ENCODE measurements around the gene PRIM1. TPM values are rescaled to one million over a fixed set of nuclear protein-coding genes. Genes with fewer than 3 reads are reported as not detected.
"Not testable (repeated sequence)": the region's sequence is repeated elsewhere in the genome, so short reads cannot be mapped to it uniquely, and the experiment has no call there.

The PRIM1 gene
- total RNA-seq, 1 experiment from 2014 or later, result 25.5 TPM

DNA sequence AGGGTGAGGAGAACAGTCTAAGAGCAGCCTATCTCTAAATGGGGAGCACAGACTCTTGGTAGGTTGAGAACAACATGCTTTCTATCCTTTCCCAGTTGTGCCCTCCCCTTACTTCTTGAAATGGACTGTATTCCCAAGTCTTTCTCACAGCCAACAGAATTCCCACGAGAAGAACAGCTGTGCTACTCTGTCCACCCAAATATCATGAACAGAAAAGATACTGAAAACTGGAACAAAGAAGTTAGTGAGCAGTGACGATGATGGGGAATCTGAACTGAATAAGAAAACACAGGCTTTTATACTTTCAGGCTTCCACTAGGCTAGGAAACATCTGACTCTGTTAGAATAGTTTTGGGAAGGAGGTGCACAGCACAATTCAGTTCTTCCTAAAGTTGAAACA, 30.4 kb downstream of the PRIM1 start:
- in situ Hi-C loops (cut with HindIII; ENCODE audit: low sequenced_read_pairs), result no loop called here
- no peak for DNase-seq (ENCODE audit: low spot score)

DNA sequence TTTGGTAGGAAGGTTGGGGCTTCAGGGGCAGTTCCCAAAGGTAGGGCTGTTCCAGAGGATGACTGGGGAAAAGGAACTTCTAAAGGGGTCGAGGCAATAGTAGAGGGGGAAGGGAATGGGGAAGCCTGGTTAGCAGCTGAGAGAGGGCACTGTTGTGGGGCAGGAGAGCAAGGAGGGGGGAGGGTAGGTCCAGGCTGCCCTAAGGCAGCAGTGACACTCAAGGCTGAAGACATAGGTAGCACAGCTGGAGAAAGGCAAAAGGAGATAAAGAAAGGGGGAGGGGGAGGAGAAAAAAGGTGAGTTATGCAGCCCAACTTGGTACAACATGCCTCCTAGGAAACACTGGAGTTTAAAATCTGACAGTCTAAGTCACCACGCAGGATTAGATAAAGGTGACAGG, 30.9 kb downstream of the PRIM1 start:
- DNase-seq (ENCODE audit: low spot score), result no peak
- in situ Hi-C loops (cut with HindIII; ENCODE audit: low sequenced_read_pairs), result no loop called here

DNA sequence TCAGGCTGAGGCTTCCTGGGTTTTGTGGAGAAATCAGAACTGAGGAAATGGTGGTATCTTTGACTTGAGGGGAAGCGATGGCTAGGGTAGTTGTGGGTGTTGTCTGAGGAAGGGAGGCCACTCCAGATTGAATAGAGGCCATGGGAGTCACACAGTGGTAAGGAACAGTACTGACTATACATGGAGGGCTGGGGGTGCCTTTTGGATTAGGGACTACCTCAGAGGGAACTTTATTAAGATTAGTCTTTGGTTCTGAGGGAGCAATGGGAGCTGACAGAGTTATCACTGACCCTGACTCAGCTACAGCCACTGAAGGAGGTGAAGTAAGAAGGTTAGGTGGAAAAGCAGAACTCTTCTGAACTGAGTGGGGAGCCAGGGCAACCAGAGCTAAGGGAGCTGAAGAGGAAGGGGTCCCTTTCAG, 31.4 kb downstream of the PRIM1 start:
- no peak for DNase-seq (ENCODE audit: low spot score)
- in situ Hi-C loops (cut with HindIII; ENCODE audit: low sequenced_read_pairs), result no loop called here

DNA sequence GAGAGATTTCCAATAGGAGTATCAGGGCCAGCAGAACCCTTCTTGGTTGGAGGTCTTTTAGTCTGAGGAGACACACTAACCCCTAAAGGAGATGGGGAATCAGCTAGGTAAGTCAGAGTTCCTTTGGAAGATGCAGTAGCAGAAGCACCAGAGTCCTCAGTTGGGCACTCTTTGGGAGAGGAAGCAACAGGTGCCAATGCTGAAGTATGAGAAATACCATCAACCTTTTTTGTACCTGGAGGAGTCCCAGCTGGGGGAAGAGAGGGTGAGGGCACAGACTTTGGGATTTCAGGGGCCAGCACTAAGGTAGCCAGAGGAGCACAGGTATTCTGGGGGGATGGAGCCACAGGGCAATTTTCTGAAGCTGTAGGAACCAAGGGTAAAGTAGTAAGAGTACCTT, 33.1 kb downstream of the PRIM1 start:
- DNase-seq (ENCODE audit: low spot score), result no peak
- in situ Hi-C loops (cut with HindIII; ENCODE audit: low sequenced_read_pairs), result no loop called here

DNA sequence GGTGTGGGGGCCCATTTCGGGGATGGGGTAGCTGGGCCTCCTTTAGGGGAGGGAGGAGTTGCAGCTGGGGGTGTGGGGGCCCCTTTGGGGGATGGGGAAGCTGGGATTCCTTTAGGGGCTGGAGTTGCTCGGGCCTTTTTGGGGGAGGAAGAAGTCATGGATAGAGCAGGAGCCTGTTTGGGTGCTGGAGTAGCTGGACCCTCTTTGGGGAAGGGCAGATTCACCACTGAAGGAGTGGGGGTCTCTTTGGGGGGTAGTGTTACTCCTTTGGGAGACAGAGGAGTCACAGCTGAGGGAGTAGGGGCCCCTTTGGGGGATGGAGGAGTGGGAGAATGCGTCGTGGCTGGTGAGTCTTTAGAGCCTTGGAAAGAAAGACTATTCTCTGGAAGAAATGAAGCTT, 33.5 kb downstream of the PRIM1 start:
- in situ Hi-C loops (cut with HindIII; ENCODE audit: low sequenced_read_pairs), result no loop called here
- DNase-seq (ENCODE audit: low spot score), result no peak

DNA sequence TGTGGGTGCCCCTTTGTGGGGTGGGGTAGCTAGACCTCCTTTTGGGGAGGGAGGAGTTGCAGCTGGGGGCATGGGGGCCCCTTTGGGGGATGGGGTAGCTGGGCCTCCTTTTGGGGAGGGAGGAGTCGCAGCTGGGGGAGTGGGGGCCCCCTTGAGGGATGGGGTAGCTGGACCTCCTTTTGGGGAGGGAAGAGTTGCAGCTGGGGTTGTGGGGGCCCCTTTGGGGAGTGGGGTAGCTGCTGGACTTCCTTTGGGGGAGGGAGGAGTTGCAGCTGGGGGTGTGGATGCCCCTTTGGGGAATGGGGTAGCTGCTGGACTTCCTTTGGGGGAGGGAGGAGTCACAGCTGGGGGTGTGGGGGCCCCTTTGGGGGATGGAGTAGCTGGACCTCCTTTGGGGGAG, 34.0 kb downstream of the PRIM1 start:
- no peak for DNase-seq (ENCODE audit: low spot score)
- in situ Hi-C loops (cut with HindIII; ENCODE audit: low sequenced_read_pairs), result no loop called here

DNA sequence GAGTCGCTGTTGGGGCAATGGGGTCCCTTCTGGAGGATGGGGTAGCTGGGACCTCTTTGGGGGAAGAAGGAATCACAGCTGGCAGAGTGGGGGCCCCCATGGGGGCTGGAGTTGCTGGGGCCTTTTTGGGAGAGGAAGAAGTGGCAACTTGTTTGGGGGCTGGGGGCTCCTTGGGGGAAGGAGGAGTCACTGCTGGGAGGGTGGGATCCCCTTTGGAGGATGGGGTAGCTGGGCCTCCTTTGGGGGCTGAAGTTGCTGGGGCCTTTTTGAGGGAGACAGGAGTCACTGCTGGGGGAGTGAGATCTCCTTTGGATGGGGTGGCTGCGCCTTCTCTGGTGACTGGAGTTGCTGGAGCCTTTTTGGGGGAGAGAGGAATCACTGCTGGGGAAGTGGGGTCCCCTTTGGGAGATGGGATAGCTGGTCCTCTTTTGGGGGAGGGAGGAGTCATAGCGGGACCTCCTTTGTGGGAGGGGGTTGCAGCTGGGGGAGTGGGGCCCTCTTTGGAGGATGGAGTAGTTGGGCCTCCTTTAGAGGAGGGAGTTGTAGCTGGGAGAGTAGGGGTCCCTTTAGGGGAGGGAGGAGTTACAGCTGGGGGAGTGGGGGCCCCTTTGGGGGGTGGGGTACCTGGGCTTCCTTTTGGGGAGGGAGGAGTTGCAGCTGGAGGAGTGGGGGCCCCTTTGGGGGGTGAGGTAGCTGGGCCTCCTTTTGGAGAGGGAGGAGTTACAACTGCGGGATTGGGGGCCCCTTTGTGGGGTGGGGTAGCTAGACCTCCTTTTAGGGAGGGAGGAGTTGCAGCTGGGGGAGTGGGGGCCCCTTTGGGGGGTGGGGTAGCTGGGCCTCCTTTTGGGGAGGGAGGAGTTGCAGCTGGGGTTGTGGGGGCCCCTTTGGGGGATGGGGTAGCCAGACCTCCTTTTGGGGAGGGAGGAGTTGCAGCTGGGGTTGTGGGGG, 34.9 kb downstream of the PRIM1 start:
- DNase-seq (ENCODE audit: low spot score), result no peak
- in situ Hi-C loops (cut with HindIII; ENCODE audit: low sequenced_read_pairs), result no loop called here

DNA sequence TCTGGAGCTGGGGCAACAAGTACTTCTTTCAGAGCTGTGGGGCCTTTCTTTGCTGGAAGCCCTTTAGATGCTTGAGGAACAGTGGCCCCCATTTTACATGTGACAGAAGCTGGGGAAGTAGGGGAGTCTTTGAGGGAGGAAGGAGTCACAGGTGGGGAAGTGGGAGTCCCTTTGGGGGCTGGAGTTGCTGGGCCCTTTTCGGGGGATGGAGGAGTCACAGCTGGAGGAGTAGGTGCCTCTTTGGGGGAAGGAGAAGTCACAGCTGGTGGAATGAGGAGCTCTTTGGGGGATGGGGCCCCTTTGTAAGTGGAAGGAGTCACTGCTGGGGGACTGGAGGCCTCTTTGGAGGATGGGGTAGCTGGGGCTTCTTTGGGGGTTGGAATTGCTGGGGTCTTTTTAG, 35.7 kb downstream of the PRIM1 start:
- in situ Hi-C loops (cut with HindIII; ENCODE audit: low sequenced_read_pairs), result no loop called here
- no peak for DNase-seq (ENCODE audit: low spot score)

DNA sequence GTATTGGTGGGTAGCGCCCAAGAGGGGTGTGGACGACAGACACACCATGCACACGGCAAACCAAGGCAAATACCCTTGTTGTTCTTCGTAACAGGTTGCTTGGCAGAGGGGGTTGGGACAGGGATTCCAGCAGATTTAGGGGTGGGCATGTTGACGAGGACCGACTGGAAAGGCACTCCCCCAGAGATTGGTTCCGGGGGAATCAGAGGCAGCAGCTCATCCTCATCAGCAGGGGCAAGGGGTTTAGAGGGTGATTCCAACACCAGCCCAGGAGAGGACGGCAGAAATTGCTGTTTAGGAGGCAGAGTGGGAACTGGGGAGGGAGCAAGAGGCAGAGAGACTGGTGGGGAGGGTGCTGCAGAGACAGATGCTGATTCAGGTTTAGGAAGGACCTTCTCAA, 36.3 kb downstream of the PRIM1 start:
- in situ Hi-C loops (cut with HindIII; ENCODE audit: low sequenced_read_pairs), result no loop called here
- no peak for DNase-seq (ENCODE audit: low spot score)

DNA sequence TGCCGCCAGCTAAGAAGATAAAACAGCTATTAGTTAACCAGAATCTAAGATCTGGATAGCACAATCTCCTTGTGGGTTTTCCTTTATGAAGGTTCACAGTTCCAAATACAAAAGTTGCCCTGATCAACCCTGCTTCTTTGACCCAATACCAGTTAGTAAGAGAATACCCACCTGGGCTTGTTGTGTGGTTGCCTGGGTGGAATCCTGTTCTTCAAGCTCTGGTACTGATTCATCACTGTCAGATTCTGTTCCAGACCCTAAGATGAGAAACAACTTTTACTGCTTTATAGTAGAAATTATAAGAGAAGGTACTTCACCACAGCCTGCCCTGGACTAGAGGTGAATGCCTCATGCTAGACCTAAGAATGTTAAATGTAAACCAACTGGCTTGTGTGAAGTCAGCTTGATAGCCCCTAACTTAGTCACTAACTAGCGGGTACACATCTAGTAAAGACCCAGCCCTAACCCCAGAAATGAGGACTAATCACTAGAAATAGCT, 37.6 kb downstream of the PRIM1 start:
- in situ Hi-C loops (cut with HindIII; ENCODE audit: low sequenced_read_pairs), result no loop called here
- DNase-seq (ENCODE audit: low spot score), result no peak

DNA sequence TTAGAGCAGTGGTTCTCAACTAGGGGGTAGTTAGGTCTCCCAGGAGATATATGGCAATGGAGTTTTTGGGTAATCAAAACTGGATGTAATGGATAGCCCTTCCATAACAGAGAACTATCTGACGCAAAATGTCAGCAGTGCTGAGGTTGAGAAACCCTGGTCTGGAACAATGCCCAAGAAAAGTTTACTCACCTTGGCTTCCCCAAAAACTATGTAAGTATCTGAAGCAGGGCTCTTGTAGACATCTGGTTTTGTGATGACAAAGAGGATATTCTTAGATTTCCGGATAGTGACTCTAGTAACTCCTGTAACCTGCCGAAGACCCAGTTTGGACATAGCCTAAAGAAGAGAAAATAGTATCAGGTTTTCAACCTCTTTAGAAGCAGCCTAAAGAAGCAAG, 38.8 kb downstream of the PRIM1 start:
- in situ Hi-C loops (cut with HindIII; ENCODE audit: low sequenced_read_pairs), result no loop called here
- DNase-seq (ENCODE audit: low spot score), result no peak

DNA sequence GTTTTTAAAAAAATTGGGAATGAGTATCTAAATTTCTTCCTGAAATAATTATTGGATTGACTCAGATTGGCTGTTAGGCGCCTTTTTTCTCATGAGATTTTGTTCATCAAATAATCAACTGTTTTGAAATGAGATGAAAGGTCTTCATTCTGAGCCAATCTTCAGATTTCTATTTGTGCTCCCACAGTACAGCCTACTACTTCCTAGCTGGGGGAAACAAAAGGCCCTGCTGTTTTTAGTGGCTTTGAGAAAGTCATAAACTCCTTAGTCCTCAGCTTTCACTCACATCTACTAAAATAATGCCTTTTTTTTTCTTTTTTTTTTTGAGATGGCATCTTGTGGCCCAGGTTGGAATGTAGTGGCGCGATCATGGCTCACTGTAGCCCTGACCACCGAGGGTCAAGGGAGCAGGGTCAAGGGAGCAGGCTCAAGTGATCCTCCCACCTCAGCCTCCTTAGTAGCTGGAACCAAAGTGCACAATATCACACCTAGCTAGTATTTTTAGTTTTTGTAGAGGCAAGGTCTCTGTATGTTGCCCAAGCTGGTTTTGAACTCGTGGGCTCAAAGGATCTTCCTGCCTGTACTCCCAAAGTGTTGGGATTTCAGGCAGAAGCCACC, 42.3 kb downstream of the PRIM1 start:
- in situ Hi-C loops (cut with HindIII; ENCODE audit: low sequenced_read_pairs), result no loop called here
- no peak for DNase-seq (ENCODE audit: low spot score)

DNA sequence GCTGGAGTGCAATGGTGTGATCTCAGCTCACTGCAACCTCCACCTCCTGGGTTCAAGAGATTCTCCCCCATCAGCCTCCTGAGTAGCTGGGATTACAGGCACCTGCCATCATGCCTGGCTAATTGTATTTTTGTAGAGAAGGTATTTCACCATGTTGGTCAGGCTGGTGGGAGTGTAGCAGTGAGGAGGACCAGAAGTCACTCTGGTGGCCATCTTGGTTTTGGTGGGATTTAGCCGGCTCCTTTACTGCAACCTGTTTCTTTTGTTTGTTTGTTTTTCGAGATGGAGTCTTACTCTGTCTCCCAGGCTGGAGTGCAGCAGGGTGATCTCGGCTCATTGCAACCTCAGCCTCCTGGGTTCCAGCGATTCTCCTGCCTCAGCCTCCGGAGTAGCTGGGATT, 47.6 kb downstream of the PRIM1 start:
- in situ Hi-C loops (cut with HindIII; ENCODE audit: low sequenced_read_pairs); DNase-seq (ENCODE audit: low spot score): not testable (repeated sequence)

DNA sequence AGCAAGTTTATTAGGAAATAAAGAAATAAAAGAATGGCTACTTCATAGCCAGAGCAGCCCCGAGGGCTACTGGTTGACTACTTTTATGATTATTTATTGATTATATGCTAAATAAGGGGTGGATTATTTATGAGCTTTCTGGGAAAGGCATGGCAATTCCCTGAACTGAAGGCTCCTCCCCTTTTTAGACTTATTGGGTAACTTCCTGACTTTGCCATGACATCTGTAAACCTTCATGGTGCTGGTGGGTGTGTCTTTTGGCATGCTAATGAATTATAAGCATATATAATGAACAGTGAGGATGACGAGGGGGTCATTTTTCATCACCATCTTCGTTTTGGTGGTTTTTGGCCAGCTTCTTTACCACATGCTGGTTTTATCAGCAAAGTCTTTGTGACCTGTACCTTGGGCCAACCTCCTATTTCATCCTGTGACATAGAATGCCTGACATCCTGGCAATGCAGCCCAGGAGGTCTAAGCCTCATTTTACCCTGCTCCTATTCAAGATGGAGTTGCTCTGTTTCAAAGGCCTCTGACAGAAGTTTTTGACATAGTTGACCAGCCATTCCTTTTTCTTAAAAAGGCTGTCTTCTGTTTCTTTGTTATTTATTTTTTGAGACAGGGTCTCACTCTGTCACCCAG, 53.0 kb downstream of the PRIM1 start:
- in situ Hi-C loops (cut with HindIII; ENCODE audit: low sequenced_read_pairs), result no loop called here
- DNase-seq (ENCODE audit: low spot score), result no peak

DNA sequence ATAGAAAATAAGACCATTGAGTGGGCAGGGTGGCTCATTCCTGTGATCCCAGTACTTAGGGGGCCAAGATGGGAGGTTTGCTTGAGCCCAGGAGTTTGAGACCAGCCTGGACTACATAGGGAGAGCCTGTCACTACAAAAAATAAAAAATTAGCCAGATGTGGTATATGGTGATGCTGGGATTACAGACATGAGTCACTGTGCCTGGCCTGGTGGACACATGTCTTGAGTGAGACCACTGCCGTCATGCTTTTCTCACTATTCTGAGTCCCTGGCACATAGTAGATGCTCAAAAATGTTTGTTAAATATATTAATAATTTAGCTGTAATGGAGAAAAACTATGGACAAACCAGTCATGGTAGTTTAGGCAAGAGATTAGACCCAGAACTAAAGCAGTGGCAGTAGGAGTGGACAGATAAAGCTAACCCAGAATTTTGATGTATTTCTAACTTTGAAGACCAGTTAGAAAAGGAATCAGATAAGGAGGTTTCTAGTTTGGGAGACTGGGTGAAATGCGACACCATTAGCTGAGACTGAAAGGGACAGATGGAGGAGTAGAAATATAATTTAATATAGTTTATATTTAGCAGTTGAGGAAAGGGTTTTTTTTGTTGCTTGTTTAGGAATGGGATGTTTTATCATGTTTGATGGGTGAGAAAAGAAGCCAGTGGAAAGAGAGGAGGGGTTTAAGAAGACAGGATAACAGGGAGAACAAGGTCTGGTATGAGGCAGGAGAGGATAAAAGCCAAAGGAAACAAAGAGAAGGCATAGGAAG, 56.6 kb downstream of the PRIM1 start:
- DNase-seq (ENCODE audit: low spot score), result no peak
- in situ Hi-C loops (cut with HindIII; ENCODE audit: low sequenced_read_pairs), result no loop called here

DNA sequence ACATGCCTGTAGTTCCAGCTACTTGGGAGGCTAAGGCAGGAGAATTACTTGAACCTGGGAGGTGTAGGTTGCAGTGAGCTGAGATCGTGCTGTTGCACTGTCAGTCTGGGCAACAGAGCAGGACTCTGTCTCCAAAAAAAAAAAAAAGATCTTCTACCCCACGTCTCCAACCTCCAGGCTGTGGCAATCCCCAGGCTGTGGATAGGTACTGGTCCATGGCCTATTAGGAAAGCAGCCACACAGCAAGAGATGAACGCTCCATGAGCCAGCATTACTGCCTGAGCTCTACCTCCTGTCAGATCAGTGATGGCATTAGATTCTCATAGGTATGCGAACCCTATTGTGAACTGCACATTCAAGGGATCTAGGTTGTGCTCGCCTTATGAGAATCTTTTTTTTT, 58.0 kb downstream of the PRIM1 start:
- in situ Hi-C loops (cut with HindIII; ENCODE audit: low sequenced_read_pairs), result no loop called here
- no peak for DNase-seq (ENCODE audit: low spot score)

DNA sequence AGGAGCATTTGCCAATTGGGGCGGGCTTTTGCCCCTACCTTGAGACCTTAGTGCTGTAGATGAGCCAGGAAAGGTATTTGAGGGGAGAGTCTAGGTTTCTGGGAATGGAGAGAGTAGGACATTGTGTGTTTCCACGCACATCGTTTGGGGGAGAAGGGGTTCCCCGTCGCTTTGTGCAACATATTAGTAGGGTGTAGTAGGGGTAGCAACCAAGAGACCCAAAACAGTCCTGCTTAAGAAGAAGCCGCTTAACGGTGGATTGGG, 63.3 kb downstream of the PRIM1 start:
- in situ Hi-C loops (cut with HindIII; ENCODE audit: low sequenced_read_pairs), result no loop called here
- DNase-seq (ENCODE audit: low spot score), result no peak

DNA sequence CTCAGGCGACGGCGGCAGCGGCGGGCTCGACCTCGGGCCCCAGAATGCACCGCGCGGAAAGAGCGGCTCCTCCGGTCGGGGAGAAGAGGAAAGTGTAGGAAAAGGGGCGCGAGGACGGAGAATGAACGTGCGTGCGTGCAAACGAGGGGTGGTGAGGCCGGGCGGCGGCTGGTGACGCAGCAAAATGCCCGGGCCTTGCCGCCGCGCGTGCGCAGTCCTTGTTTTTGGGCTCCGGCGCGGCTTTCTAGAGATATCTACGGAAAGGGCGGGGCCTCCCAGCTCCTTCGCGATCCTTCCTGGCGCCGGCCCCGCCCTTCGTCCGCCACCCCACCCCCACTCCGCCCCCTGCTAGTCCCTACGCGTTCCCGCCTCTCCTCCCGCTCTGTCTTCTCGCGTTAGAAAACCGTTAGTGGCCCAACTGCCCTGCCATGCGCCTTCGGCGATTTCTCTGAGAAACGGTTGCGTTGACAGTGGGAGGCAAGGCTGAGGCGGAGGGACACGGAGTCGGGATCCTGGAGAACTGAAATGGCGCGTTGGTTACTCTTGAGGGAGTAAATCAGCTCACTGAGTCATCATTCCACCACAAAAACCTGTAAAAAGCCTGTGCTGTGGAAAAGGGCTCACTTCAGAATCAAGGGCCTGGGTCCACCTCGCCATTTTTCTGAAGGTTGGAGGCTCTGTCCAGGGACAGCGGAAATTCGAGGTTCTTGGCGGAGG, 63.8 kb downstream of the PRIM1 start, which contains the start of gene PTGES3:
Gene PTGES3 (minus strand): TSS at position 156 of the 717 bp plus-strand sequence. CDS start 285 bp downstream, outside the sequence.
- peak; percentile 96 for DNase-seq (ENCODE audit: low spot score)
- in situ Hi-C loops (cut with HindIII; ENCODE audit: low sequenced_read_pairs), result no loop called here

All from G401 (cell line).